GM12801 (cell line): ENCODE measurements around the gene ZNF469.

Experiments used
- TF ChIP-seq, protein P1 (sequence below): IDR thresholded peaks from one replicate; pipeline ENCODE4 v1.5.1; 2011; ENCODE audit warnings: control low read depth; ENCODE audit not compliant: insufficient read length; ENCODE audit errors: extremely low read depth

ZNF469 gene, protein sequence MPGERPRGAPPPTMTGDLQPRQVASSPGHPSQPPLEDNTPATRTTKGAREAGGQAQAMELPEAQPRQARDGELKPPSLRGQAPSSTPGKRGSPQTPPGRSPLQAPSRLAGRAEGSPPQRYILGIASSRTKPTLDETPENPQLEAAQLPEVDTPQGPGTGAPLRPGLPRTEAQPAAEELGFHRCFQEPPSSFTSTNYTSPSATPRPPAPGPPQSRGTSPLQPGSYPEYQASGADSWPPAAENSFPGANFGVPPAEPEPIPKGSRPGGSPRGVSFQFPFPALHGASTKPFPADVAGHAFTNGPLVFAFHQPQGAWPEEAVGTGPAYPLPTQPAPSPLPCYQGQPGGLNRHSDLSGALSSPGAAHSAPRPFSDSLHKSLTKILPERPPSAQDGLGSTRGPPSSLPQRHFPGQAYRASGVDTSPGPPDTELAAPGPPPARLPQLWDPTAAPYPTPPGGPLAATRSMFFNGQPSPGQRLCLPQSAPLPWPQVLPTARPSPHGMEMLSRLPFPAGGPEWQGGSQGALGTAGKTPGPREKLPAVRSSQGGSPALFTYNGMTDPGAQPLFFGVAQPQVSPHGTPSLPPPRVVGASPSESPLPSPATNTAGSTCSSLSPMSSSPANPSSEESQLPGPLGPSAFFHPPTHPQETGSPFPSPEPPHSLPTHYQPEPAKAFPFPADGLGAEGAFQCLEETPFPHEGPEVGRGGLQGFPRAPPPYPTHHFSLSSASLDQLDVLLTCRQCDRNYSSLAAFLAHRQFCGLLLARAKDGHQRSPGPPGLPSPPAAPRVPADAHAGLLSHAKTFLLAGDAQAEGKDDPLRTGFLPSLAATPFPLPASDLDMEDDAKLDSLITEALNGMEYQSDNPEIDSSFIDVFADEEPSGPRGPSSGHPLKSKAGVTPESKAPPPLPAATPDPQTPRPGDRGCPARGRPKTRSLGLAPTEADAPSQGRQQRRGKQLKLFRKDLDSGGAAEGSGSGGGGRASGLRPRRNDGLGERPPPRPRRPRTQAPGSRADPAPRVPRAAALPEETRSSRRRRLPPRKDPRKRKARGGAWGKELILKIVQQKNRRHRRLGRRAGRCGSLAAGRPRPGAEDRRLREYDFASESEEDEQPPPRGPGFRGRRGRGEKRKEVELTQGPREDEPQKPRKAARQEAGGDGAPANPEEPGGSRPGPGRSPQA (N-terminal part only)

DNA sequence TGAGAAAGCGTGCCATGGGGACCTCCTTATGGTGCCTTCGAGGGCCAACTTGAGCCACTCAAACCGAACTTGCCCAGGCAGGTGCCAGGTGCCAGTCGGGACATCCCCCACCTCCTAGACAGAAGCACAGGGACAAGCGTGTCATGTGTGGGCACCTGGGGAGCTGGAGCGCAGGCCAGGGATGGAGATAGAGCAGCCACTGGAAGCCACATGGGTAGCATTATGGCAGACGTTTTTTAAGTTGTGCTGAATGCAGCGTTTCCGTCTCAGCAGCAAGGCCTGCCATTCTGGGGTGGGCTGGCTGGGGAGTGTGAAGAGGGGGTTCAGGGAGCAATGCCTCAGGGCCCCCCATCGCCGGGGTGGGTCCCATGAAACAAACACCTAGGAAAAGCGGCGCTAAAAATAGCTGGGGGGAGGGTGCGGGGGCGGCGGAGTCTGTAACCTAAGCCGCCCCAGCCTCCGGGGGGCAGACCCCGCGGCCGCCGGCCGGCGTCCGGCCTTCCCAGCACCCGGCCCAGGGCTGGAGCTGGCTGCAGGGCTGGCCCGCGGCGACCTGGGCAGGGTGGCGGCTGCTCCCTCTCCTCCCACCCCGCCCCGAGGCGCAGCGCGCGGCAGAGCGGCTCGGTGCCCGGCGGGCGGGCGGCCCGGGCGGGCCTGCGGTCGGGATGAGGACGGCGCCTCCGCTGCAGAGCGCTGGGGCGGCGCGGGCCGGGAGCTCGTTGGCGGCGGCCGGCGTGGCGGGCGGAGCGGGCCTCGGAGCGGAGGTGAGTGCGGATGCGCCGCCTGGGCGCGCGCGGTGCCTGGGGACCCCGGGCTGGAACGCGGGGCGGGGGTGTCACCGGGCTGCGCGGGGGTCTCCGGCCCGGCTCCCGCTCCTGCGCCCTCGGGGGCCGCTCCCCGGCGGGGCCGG lies at the start of gene ZNF469:
TSS of gene ZNF469 (plus strand) at position 469 of the 910 bp plus-strand sequence. CDS start 44,512 bp downstream, outside the sequence.
- TF ChIP-seq, protein P1, sequence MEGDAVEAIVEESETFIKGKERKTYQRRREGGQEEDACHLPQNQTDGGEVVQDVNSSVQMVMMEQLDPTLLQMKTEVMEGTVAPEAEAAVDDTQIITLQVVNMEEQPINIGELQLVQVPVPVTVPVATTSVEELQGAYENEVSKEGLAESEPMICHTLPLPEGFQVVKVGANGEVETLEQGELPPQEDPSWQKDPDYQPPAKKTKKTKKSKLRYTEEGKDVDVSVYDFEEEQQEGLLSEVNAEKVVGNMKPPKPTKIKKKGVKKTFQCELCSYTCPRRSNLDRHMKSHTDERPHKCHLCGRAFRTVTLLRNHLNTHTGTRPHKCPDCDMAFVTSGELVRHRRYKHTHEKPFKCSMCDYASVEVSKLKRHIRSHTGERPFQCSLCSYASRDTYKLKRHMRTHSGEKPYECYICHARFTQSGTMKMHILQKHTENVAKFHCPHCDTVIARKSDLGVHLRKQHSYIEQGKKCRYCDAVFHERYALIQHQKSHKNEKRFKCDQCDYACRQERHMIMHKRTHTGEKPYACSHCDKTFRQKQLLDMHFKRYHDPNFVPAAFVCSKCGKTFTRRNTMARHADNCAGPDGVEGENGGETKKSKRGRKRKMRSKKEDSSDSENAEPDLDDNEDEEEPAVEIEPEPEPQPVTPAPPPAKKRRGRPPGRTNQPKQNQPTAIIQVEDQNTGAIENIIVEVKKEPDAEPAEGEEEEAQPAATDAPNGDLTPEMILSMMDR: no peak

DNA sequence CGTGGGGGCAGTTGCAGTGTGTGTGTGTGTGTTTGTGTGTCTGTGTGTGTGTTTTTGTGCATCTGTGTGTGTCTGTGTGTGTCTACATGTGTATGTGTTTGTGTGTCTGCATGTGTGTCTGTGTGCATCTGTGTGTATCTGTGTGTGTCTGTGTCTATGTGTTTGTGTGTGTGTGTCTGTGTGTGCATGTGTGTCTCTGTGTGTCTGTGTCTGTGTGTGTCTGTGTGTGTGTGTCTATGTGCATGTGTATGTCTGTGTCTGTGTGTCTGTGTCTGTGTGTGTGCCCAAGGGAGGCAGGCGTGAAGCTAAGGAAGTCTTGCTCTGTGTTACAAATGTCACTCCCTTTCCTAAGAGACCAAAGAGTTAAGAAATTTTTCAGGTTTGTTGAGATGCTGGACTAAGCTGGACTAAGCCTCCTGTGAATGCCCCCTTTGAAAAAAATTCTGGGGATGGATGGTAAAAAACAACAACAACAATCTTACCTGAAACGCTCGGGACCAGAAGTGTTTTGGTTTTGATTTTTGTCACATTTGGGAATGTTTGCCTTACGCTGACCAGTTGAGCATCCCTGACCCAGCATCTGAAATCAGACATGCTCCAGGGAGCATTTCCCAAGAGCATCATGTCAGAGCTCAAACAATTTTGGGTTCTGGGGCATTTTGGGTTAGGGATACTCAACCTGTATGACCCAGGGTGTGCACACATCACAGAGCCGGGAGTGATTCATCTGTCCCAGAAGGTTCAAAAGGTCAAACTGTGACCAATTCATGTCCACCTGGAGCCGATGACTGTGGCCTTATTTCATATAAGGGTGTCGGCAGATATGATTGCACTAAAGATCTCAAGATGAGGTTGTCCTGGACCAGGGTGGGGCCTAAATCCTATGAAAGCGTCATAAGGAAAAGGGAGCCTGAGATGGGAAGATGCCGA lies 48.6 kb upstream of the ZNF469 start:
- TF ChIP-seq, protein P1: no peak

DNA sequence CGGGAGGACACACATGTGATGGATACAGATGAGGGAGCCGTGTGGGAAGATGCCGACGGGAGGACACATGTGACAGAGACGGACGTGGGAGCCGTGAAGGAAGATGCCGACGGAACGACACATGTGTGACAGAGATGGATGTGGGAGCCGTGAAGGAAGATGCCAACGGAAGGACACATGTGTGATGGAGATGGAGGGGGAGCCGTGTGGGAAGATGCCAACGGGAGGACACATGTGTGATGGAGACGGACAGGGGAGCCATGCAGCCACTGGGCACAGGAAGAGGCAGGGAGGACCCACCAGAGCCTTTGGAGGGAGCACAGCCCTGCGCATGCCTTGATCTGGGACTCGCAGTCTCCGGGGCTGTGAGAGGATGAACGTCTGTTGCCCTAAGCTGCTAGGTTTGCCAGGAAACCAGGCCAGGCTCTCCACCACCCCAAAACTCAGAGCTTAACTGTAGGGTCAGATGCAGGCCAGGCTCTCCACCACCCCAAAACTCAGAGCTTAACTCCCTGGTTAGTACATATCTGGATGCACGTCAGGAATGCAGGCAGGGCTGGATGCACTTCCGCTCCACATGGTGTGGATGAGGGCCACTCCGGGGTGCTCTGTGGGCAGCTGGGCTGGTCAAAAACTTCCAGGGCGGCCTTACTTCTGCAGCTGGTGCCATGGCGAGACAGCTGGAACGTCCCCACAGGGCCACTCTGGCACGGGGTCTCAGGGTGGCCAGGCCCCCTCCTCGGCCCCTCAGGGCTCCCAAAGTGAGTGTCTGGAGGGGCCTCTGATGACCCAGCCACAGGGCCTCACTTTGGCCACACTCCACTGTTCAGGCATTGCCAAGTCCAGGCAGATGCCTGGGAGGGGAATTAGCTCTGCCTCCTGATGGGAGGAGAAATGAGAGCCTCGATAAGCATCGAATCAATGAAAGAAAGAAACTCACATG lies 47.7 kb upstream of the ZNF469 start:
- TF ChIP-seq, protein P1: no peak

DNA sequence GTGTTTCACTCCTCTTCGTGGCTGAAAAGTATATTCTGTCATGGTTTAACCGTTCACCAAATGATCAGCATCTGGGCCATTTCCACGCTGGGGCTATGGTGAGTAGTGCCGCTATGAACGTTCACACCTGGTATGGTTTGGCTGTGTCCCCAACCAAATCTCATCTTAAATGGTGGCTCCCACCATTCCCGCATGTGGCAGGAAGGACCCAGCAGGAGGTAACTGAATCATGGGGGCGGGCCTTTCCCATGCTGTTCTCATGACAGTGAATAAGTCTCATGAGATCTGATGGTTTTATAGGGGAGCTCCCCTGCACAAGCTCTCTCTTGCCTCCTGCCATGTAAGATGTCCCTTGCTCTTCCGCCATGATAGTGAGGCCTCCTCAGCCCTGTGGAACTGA lies 45.7 kb upstream of the ZNF469 start:
- TF ChIP-seq, protein P1: no peak

DNA sequence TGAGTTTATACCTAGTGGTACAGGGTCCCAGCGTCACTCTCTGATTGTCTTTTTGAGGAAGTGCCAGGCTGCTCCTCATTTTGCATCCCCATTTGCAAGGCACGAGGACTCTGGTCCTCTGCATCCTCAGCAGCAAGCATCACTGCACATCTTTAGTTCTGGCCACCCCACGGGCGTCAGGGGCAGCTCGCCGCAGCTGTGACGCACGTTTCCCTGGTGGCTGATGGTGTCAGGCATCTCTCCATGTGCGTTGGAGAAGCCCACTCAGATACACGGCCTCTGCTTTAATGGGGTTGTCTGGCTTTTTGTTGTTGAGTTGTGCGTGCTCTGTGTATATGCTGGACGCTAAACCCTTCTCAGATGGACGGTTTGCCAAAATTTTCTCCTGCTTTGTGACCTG lies 45.2 kb upstream of the ZNF469 start:
- TF ChIP-seq, protein P1: no peak
